ENCODE data around the gene SORCS2. TPM values are rescaled to one million over a fixed set of nuclear protein-coding genes. Genes with fewer than 3 reads are reported as not detected.

SORCS2 gene
- total and polyA plus RNA-seq, 2 of the 8 experiments (the other 6 are each of a cell fraction or from before 2014, with no cell fraction given): 0.36 to 1.8 TPM

- TF ChIP-seq EZH2 (IDR thresholded peaks at IDR 0.05; ENCODE audit: low read depth, low read length, severe bottlenecking) (no peak), SUZ12 (IDR thresholded peaks at IDR 0.05; ENCODE audit: low read length) (no peak), GABPA (IDR thresholded peaks at IDR 0.05; ENCODE audit: borderline replicate concordance, insufficient read depth, low read length) (no peak)
Observed at GRCh38 chr4:7299010-7299907, 106.9 kb downstream of the SORCS2 start (continued).
